ENCODE data around the gene TRIM58. TPM values are rescaled to one million over a fixed set of nuclear protein-coding genes. Genes with fewer than 3 reads are reported as not detected.

The TRIM58 gene
- total and polyA plus RNA-seq, 9 of the 15 experiments (the other 6 are each of a cell fraction or from before 2014, with no cell fraction given) = 3.8 to 19.1 (median 7.2) TPM

- intact Hi-C loops (cut with micrococcal nuclease) = no loop called here
- DNase-seq (ENCODE audit: extremely low read depth in 1 of 4, low spot score in 3 of 4) (peak in 1 of 4 experiments; percentile 20), FAIRE-seq (peak; percentile 42), ATAC-seq (peak; percentile 76)
- Histone ChIP-seq H4K20me1 (replicated peaks; ENCODE audit: control insufficient read depth, insufficient read depth, low read length) (no peaks in the 10 kb centered on the region), H3K79me2 (ENCODE audit: control insufficient read depth, insufficient read depth, low read length) (no peaks in the 10 kb centered on the region), H3K9me3 (replicated peaks; ENCODE audit: control insufficient read depth, insufficient read depth, low read depth, low read length) (no peaks in the 10 kb centered on the region), H3K4me2 (ENCODE audit: insufficient read depth, low read length) (no peak overlapping the region), H3K27me3 (ENCODE audit: control insufficient read depth in 2 of 2, insufficient read depth in 2 of 2, low read length in 2 of 2) (no peaks in the 10 kb centered on the region), H3K9ac (ENCODE audit: insufficient read depth in 1 of 2, low read depth in 2 of 2, low read length in 2 of 2) (no peak overlapping the region), H3K27ac (ENCODE audit: extremely low read depth, low read depth, low read length) (no peak overlapping the region), H2AFZ (ENCODE audit: low read depth, low read length) (peak overlapping the region; percentile 15; the same call in 1 of the 2 replicates), H3K36me3 (ENCODE audit: control insufficient read depth, insufficient read depth, low read length) (no peaks in the 10 kb centered on the region), H3K4me1 (replicated peaks in 1 of 2; ENCODE audit: control insufficient read depth in 2 of 2, insufficient read depth in 2 of 2, low read length in 2 of 2) (no peaks in the 10 kb centered on the region; a peak in 1 of 5 replicates), H3K4me3 (no peak overlapping the region), H3K9me1 (ENCODE audit: control insufficient read depth, insufficient read depth, low read length) (no peaks in the 10 kb centered on the region)
- no TSS peak for BruUV-seq (replicated peaks)
- in situ Hi-C loops (cut with MboI) = no loop called here
- 65% methylated on average over 10 of the region's 10 CpGs for WGBS (ENCODE audit: insufficient coverage, low coverage, missing lambda C conversion rate)
- TF ChIP-seq TRIM24 (IDR thresholded peaks at IDR 0.05) (no peak), USF2 (CRISPR knock-in tag; IDR thresholded peaks at IDR 0.05) (no peak), EGR1 (conservative IDR thresholded peaks at IDR 0.05) (peak; percentile 82), ARHGAP35 (IDR thresholded peaks at IDR 0.05; ENCODE audit: partially characterized antibody) (no peak), KDM2B (CRISPR knock-in tag; IDR thresholded peaks at IDR 0.05) (no peak), KDM1A (IDR thresholded peaks at IDR 0.05) (0 out of 4 replicates have a peak, but pooled peaks of 1 of the 2 experiments have one; percentile 9)
- ChIA-PET CTCF (ENCODE audit: low intra/inter-chr PET ratio) (no interaction called here), POLR2A (interaction anchor here (0.9 to 1.2 kb wide), 3 partner anchors 11 to 42 kb away, joined by 3 to 6 read pairs (median 4); partner anchors contain the start of gene OR2W3)
Measured at GRCh38 chr1:247884797-247885413, 27.9 kb downstream of the TRIM58 start.
